Lower lobe of right lung (tissue), 2 donors: ENCODE measurements around the gene NXPE4. TPM values are rescaled to one million over a fixed set of nuclear protein-coding genes. Genes with fewer than 3 reads are reported as not detected.
"Not testable (repeated sequence)": the region's sequence is repeated elsewhere in the genome, so short reads cannot be mapped to it uniquely, and the experiment has no call there.

Experiments
- ATAC-seq, 2 donors: fragments of 200-7000 bp; cut with Tn5 transposase; one replicate each; pipeline ENCODE4 v1.9.1; 2020 to 2022; ENCODE audit warnings: mild to moderate bottlenecking in 2 of 2, moderate library complexity in 2 of 2
- DNase-seq: peaks from one replicate; pipeline ENCODE4 v3.0.0-alpha.2; 2020
- H3K27ac ChIP-seq: fragments of 200-600 bp; one replicate; pipeline ENCODE4 v1.8.0; 2022
- H3K27me3 ChIP-seq: fragments of 200-600 bp; one replicate; pipeline ENCODE4 v1.8.0; 2022; ENCODE audit warnings: low read depth
- H3K36me3 ChIP-seq: fragments of 200-600 bp; one replicate; pipeline ENCODE4 v1.8.0; 2022; ENCODE audit warnings: mild to moderate bottlenecking
- H3K4me1 ChIP-seq: fragments of 200-600 bp; one replicate; pipeline ENCODE4 v1.8.0; 2022
- H3K4me3 ChIP-seq: fragments of 200-600 bp; one replicate; pipeline ENCODE4 v1.8.0; 2022; ENCODE audit warnings: mild to moderate bottlenecking
- H3K9me3 ChIP-seq: fragments of 200-600 bp; one replicate; pipeline ENCODE4 v1.8.0; 2022
- intact Hi-C: fragments of 100-400 bp; cut with DNase I; formaldehyde crosslinking; loops from one replicate; pipeline ENCODE4 v1.11.0; 2022
- long read RNA-seq: library from polyadenylated mRNA; unstranded; transcript quantifications from one replicate; pipeline ENCODE4 v2.0.0, GENCODE V29; 2021
- total RNA-seq: library from RNA; stranded (reverse); fragmentation: NEBNext Ultra II Directional; extraction: Animal tissue kit (Norgen Biotek cat#: 25700); gene quantifications from one replicate; pipeline ENCODE4 v1.2.1, GENCODE V29; 2021
- TF ChIP-seq, protein P1 (sequence below): fragments of 200-600 bp; IDR thresholded peaks from one replicate; pipeline ENCODE4 v1.8.0; 2022; ENCODE audit warnings: antibody characterized with exemption, mild to moderate bottlenecking
- donor health status: DM: no; HTN: yes; CAD: no; lungs with severe emphysema.

The NXPE4 gene
- not detected for total RNA-seq
- long read RNA-seq = 0 reads

DNA sequence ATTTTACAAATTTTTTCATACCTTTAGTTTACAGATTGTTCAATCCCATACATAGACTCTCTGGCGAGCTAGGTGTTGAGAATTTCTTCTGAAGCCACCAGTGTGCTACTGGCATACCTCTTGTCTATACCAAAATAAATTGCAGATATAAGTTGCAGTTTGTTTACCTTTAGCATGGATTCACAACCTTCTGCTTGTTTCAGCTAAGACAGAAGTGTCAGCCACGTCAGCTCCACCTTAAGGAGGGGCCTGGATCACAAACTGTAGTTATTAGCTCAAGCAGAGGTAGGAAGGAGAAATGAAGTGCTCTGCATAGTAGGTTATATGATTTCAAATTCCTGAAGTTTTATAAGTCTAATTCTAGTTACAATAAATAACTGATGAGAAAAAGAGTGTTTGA, at the start of gene NXPE4:
Gene NXPE4, minus strand, starts transcription at position 216 of the 400 bp plus-strand sequence. CDS start 1,027 bp downstream, outside the sequence.
- no peak within 1 kb of the TSS for H3K27ac ChIP-seq
- H3K4me1 ChIP-seq = no peaks in the 10 kb centered on the region
- intact Hi-C loops = no loop called here
- no peaks in the 10 kb centered on the region for H3K27me3 ChIP-seq
- DNase-seq (no peak), ATAC-seq (no peak)
- no peaks in the 10 kb centered on the region for H3K9me3 ChIP-seq
- H3K4me3 ChIP-seq = no peak within 1 kb of the TSS
- TF ChIP-seq, protein P1, sequence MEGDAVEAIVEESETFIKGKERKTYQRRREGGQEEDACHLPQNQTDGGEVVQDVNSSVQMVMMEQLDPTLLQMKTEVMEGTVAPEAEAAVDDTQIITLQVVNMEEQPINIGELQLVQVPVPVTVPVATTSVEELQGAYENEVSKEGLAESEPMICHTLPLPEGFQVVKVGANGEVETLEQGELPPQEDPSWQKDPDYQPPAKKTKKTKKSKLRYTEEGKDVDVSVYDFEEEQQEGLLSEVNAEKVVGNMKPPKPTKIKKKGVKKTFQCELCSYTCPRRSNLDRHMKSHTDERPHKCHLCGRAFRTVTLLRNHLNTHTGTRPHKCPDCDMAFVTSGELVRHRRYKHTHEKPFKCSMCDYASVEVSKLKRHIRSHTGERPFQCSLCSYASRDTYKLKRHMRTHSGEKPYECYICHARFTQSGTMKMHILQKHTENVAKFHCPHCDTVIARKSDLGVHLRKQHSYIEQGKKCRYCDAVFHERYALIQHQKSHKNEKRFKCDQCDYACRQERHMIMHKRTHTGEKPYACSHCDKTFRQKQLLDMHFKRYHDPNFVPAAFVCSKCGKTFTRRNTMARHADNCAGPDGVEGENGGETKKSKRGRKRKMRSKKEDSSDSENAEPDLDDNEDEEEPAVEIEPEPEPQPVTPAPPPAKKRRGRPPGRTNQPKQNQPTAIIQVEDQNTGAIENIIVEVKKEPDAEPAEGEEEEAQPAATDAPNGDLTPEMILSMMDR = no peak
- H3K36me3 ChIP-seq = no peaks in the 10 kb centered on the region

DNA sequence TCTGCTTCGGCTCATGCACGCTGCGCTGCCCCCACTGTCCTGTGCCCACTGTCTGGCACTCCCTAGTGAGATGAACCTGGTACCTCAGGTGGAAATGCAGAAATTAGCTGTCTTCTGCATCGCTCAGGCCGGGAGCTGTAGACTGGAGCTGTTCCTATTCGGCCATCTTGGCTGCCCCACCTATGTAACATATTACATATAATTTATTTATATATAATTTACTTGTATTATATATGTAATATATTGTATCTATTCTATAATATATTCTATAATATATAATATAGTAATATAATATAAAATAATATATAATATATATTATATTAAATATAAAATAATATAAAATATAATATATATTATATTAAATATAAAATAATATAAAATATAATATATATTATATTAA, 43.9 kb upstream of the NXPE4 start:
- ATAC-seq, H3K4me1 ChIP-seq, H3K27ac ChIP-seq, H3K9me3 ChIP-seq, DNase-seq, H3K4me3 ChIP-seq, H3K27me3 ChIP-seq, intact Hi-C loops, H3K36me3 ChIP-seq: not testable (repeated sequence)

DNA sequence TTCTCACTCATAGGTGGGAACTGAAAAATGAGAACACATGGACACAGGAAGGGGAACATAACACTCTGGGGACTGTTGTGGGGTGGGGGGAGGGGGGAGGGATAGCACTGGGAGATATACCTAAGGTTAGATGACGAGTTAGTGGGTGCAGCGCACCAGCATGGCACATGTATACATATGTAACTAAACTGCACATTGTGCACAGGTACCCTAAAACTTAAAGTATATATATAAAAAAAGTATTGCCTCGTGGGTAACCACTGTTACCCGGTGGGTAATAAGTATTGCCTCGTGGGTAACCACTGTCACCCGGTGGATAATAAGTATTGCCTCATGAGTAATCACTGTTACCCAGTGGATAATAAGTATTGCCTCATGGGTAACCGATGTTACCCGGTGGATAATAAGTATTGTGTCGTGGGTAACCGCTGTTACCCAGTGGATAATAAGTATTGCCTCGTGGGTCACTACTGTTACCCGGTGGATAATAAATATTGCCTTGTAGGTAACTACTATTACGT, 35.9 kb upstream of the NXPE4 start:
- DNase-seq, H3K27ac ChIP-seq, H3K27me3 ChIP-seq, H3K9me3 ChIP-seq, ATAC-seq, H3K4me3 ChIP-seq, H3K36me3 ChIP-seq, H3K4me1 ChIP-seq, intact Hi-C loops: not testable (repeated sequence)

DNA sequence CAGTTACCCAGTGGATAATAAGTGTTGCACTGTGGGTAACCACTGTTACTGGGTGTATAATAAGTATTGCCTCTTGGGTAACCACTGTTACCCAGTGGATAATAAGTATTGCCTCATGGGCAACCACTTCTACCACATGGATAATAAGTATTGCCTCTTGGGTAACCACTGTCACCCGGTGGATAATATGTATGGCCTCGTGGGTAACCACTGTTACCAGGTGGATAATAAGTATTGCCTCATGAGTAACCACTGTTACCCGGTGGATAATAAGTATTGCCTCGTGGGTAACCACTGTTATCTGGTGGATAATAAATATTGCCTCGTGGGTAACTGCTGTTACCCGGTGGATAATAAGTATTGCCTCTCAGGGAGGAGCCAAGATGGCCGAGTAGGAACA, 29.7 kb upstream of the NXPE4 start:
- no peaks in the 10 kb centered on the region for H3K9me3 ChIP-seq
- H3K4me1 ChIP-seq = no peaks in the 10 kb centered on the region
- no peak overlapping the region for H3K4me3 ChIP-seq
- TF ChIP-seq, protein P1 = no peak
- no peaks in the 10 kb centered on the region for H3K36me3 ChIP-seq
- no peaks in the 10 kb centered on the region for H3K27me3 ChIP-seq
- no peak for ATAC-seq
- DNase-seq = no peak
- intact Hi-C loops = no loop called here
- H3K27ac ChIP-seq = no peak overlapping the region

DNA sequence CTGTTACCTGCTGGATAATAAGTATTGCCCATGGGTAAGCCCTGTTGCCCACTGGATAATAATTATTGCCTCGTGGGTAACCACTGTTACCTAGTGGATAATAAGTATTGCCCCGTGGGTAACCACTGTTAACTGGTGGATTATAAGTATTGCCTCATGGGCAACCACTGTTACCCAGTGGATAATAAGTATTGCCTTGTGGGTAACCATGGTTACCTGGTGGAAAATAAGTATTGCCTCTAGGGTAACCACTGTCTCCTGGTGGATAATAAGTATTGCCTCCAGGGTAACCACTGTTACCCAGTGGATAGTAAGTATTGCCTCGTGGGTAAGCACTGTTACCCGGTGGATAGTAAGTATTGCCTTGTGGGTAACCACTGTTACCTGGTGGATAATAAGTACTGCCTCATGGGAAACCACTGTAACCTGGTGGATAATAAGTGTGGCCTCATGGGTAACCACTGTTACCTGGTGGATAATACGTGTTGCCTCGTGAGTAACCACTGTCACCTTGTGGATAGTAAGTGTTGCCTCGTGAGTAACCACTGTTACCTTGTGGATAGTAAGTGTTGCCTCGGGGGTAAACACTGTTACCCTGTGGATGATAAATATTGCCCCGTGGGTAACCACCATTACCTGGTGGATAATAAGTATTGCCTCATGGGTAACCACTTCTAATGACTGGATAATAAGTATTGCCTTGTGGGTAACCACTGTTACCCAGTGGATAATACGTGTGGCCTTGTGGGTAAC, 29.0 kb upstream of the NXPE4 start:
- ATAC-seq (no peak), DNase-seq (no peak)
- Histone ChIP-seq H3K36me3 (no peaks in the 10 kb centered on the region), H3K4me1 (no peaks in the 10 kb centered on the region), H3K27me3 (no peaks in the 10 kb centered on the region), H3K9me3 (no peaks in the 10 kb centered on the region), H3K27ac (no peak overlapping the region), H3K4me3 (no peak overlapping the region)
- intact Hi-C loops = no loop called here
- TF ChIP-seq, protein P1 = no peak

DNA sequence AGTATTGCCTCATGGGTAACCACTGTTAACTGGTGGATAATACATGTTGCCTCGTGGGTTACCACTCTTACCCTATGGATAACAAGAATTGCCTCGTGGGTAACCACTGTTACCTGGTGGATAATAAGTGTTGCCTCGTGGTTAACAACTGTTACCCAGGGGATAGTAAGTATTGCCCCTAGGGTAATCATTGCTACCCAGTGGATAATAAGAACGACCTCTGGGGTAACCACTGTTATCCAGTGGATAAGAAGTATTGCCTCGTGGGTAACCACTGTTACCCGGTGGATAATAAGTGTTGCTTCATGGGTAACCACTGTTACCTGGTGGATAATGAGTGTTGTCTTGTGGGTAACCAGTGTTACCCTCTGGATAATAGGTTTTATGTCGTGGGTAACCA, 28.1 kb upstream of the NXPE4 start:
- H3K27ac ChIP-seq = no peak overlapping the region
- TF ChIP-seq, protein P1 = no peak
- no peaks in the 10 kb centered on the region for H3K4me1 ChIP-seq
- ATAC-seq (no peak), DNase-seq (no peak)
- no peaks in the 10 kb centered on the region for H3K27me3 ChIP-seq
- H3K4me3 ChIP-seq = no peak overlapping the region
- H3K36me3 ChIP-seq = no peaks in the 10 kb centered on the region
- intact Hi-C loops = no loop called here
- H3K9me3 ChIP-seq = no peaks in the 10 kb centered on the region
